OCI-LY3 (cell line): ENCODE measurements around the gene NAV2.

Experiments used
- CTCF ChIP-seq: fragments of 200-600, 300-600 bp; sonication (generic); IDR thresholded peaks from 2 replicates; pipeline ENCODE4 v1.5.1; 2014; ENCODE audit warnings: antibody characterized with exemption, low read length, low read depth
- EZH2phosphoT487 ChIP-seq: fragments of 200-600 bp; shearing (Covaris generic); IDR thresholded peaks from 2 replicates; pipeline ENCODE4 v1.6.1; 2018; ENCODE audit warnings: antibody characterized with exemption, mixed run types, low read depth

DNA sequence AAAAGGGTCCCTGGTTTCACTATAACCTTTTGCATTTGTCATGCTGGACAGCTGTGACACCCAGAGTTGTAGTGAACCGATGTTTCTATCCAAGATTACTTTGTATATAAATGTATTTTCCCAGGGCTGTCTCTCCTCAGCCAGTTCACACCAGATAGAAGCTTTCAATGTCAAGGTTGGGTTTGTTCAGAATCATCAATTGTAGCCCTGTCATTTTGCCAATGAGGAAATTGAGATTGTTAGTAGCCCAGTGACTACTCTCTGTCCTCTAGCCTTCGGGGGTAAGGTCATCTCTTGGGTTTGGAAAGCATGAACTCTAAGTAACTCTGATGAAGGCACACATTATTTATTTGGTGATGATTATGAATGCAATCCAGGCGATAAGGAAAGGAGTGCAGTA is 282.0 kb downstream of the NAV2 start:
- TF ChIP-seq CTCF (no peak), EZH2phosphoT487 (no peak)
